NCI-H748 treated with DMSO at 0.1 percent for 48 hours (cell line): Measurements from ENCODE around the gene SMCHD1.
"Not testable (repeated sequence)": the region's sequence is repeated elsewhere in the genome, so short reads cannot be mapped to it uniquely, and the experiment has no call there.

Source experiments
- DNase-seq: peaks from one replicate; lab custom pipeline; 2025; lab: John Stamatoyannopoulos, UW

Gene SMCHD1

GRCh38 chr18:2657788-2658458, 2.4 kb downstream of the SMCHD1 start:
- peak; percentile 2 for DNase-seq

DNA sequence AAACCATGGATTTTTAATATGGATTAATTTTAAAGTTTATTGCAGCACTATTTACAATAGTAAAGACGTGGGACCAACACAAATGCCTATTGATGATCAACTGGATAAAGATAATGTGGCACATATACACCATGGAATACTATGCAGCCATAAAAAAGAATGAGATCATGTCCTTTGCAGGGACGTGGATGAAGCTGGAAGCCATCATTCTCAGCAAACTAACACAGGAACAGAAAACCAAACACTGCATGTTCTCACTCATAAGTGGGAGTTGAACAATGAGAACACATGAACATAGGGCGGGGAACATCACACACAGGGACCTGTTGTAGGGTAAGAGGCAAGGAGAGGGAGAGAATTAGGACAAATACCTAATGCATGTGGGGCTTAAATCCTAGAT, 5.3 kb downstream of the SMCHD1 start:
- DNase-seq, result not testable (repeated sequence)

DNA sequence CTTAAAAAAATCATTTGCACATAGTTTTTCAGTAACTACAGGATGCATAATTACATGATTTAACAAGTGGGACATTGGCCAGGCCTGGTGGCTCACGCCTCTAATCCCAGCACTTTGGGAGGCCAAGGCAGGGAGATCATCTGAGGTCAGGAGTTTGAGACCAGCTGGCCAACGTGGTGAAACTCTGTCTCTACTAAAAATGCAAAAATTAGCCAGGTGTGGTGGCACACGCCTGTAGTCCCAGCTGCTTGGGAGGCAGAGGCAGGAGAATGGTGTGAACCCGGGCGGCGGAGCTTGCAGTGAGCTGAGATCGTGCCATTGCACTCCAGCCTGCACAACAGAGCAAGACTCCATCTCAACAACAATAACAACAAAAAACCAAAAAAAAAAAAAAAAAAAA, 6.8 kb downstream of the SMCHD1 start:
- DNase-seq, result not testable (repeated sequence)

GRCh38 chr18:2662990-2663389, 7.5 kb downstream of the SMCHD1 start:
- DNase-seq, result no peak

DNA sequence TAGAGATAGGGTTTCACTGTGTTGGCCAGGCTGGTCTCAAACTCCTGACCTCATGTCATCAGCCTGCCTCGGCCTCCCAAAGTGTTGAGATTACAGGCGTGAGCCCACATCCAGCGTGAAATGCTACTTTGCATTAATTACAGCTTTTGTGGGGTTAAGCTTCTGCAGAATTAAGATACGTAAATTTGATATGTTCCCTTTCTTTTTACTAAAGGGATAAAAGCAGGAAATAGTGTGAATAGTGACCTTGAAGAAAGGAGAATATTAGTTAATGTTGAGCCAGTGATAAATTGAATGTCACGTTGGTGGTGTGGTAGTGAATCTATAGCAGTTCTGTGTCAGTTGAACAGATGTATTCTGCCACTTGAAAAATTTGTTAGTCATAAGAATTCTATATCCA, 16.9 kb downstream of the SMCHD1 start:
- DNase-seq, result no peak

DNA sequence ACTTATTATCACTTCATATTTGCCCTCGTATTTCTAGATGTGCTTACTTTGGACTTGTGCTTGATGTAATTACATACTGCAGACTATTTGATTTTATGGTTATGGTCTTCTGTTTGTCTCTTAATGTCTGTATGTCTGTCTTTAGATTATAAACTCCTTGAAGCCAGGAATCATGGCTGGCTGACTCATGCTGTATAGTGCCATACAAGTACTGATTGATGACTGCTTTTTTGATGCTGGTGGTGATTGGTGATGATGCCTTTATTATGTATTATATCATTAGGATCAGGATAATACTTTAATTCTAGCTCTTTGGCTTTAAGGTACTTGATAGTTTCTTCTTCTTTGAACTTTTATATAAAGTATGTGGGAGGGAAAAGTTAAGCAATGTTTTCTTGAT, 17.3 kb downstream of the SMCHD1 start:
- no peak for DNase-seq

- not testable (repeated sequence) for DNase-seq
Observed at GRCh38 chr18:2678933-2679332, 23.4 kb downstream of the SMCHD1 start.

- no peak for DNase-seq
Observed at GRCh38 chr18:2680216-2680792, 24.8 kb downstream of the SMCHD1 start.

DNA sequence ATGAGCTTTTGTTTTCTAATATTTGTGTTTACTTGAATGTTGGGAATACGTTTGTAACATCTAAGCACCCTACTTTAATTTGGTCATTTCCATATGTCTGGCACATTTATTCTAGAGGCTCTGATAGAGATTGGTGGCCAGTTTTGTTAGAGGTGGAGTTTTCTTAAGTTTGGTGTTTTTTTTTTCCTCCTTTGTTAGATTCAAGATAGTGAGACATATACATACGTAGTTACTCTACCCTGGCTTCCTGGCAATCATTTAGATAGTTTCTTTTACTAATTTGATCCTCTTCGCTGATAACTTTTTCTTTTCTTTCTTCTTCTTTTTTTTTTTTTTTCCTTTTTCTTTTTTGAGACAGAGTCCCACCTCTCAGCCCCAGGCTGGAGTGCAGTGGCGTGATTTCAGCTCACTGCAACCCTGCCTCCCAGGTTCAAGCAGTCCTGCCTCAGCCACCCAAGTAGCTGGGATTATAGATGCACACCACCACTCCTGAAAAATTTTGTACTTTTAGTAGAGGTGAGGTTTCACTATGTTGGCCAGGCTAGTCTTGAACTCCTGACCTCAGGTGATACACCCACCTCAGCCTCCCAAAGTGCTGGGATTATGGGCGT, 26.6 kb downstream of the SMCHD1 start:
- DNase-seq, result no peak

- no peak for DNase-seq
Observed at GRCh38 chr18:2683055-2683454, 27.5 kb downstream of the SMCHD1 start.

DNA sequence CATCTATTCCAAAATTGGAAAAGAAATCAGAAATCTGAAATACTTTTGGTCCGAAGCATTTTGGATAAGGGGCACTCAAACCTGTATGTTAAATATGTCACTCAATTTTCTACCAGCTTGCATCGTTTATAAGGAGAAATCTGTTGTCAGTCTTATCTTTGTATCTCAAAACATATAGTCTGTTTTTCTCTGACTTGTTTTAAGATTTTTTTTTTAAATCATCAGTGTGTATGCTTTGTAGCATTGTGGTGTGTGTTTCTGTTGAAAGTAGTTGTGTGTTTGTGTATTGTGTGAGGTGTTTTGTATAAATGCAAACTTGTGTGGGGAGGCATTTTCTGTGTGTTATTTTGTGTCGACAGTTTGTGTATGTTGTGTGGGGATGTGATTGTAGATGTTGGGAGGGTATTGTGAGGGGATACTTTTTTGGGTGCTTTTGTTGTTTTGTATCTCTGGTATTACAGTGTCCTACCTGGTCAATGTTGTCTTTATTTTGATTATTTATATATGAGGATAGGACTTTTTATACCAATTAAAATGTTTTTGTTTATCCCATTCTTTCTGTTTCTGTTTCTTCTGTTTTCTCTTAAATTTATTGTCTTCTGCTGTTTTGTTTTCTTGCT, 30.9 kb downstream of the SMCHD1 start:
- no peak for DNase-seq

- DNase-seq, result no peak
Observed at GRCh38 chr18:2687390-2688001, 32.0 kb downstream of the SMCHD1 start.

DNA sequence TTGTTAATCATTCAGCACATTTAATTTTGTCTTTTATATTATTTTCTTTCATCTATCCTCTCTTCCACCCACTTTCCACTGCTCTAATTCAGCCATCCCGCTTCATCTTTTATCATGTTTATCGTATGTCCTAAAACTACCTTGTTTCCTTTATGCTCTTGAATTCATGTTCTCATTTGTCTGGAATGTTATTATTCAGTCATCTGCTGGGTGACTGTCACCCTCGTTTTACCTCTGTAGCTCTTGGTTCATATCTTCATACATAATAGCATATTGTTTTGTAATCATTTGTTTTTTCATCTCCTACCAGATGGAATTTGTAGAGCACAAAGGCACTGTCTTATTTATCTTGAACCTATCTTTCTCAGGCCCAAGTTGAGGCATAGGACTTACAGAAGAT, 37.0 kb downstream of the SMCHD1 start:
- no peak for DNase-seq

DNA sequence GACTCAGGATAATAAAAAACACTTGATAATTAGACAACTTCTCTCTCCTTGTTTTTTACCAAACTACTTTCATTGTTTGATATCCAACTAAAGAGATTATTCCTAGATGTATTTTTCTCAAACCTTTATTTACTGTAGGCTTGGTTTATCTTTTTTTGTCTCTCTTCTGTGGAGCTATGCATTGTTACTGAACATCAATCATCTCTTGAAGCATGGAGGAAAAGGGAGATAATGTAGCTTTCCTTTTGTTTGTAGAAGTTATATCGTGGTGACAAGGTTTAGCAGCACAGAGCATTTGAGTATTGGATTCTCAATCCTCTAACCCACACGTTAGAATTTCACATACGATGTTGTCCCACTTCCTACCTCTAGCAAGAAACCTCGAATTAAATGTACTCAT, 41.7 kb downstream of the SMCHD1 start:
- no peak for DNase-seq

GRCh38 chr18:2699001-2699400, 43.5 kb downstream of the SMCHD1 start:
- DNase-seq, result no peak

- DNase-seq, result no peak
Observed at GRCh38 chr18:2704541-2704940, 49.0 kb downstream of the SMCHD1 start.

- no peak for DNase-seq
Observed at GRCh38 chr18:2706903-2707302, 51.4 kb downstream of the SMCHD1 start.

DNA sequence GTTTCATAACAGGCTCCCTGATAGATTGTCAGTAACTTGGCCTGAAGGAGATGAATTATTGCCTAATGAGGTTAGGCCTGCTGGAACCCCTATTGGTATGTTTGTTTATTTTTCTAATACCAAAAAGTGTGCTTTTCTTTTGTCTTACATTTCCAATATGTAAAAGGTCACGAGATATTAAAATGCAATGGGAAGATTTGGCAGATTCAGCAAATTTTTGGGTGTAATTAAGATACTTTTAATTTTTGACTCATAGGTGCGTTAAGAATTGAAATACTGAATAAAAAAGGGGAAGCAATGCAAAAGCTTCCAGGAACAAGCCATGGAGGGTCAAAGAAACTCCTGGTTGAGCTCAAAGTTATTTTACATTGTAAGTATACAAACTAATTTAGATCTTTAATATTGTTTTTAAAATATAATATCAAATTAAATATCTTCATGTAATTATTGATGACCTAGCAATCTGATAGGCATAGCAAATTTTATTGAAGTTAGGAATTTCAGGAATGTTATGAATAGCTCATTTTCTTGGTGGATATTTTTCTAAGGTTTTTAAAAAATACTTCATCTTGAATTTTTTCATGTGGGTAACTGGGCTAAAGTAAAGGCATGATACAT, 52.1 kb downstream of the SMCHD1 start:
- DNase-seq, result no peak

DNA sequence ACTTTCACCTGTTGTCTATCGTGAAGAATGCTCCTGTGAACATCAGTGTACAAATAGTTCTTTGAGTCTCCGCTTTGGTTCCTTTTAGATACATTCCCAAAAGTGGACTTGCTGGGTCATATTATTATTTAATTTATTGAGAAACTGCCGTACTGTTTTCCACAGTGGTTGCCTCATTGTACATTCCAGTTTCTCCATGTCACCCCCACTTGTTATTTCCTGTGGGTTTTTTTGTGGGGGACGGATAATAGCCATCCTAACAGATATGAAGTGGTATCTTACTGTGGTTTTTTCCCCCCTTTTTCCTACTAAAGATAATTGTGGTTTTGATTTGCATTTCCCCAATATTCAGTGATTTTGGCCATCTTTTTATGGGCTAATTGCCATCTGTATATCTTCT, 53.8 kb downstream of the SMCHD1 start:
- DNase-seq, result no peak

GRCh38 chr18:2714140-2714539, 58.6 kb downstream of the SMCHD1 start:
- no peak for DNase-seq

- DNase-seq, result no peak
Observed at GRCh38 chr18:2715990-2716389, 60.5 kb downstream of the SMCHD1 start.
